H4 (cell line): ENCODE results near the gene RPL36. TPM values are rescaled to one million over a fixed set of nuclear protein-coding genes. Genes with fewer than 3 reads are reported as not detected.

Experiments
- total RNA-seq: library from RNA; depleted of rRNA; stranded (reverse); fragments of >200 nt; shearing (Covaris generic); gene quantifications from 2 replicates; pipeline ENCODE4 v1.2.3, GENCODE V29; 2014; rRNA removed

Gene RPL36
- total RNA-seq, 1 experiment from 2014 or later: 933 TPM

Other genes with a start within 250 kb of the RPL36 start
- gene ZNRF4, start 234.9 kb upstream of the RPL36 start, total RNA-seq: not detected in 2 replicates
- 2.3 and 4.3 TPM in 2 replicates for gene TINCR, start 122.3 kb upstream of the RPL36 start, total RNA-seq
- gene SAFB2, start 67.5 kb upstream of the RPL36 start, total RNA-seq: 10.8 and 19.1 TPM in 2 replicates
- gene SAFB, start 67.2 kb upstream of the RPL36 start, total RNA-seq: 18.4 and 19.5 TPM in 2 replicates
- gene MICOS13, start 9.8 kb upstream of the RPL36 start, total RNA-seq: 38.1 and 52.7 TPM in 2 replicates
- gene HSD11B1L, start 9.3 kb upstream of the RPL36 start, total RNA-seq: 2.4 and 4.9 TPM in 2 replicates
- gene LONP1, start 29.9 kb downstream of the RPL36 start, total RNA-seq: 49.1 and 81.4 TPM in 2 replicates
- gene CATSPERD, start 30.3 kb downstream of the RPL36 start, total RNA-seq: not detected in 2 replicates
- gene PRR22, start 94.5 kb downstream of the RPL36 start, total RNA-seq: 0.25 TPM in 1 of 2 replicates, not detected in the other
- 23.2 and 28.1 TPM in 2 replicates for gene DUS3L, start 100.9 kb downstream of the RPL36 start, total RNA-seq
- gene NRTN, start 114.8 kb downstream of the RPL36 start, total RNA-seq: 0.06 and 0.23 TPM in 2 replicates
- gene FUT6, start 149.4 kb downstream of the RPL36 start, total RNA-seq: not detected in 2 replicates
- gene FUT3, start 161.2 kb downstream of the RPL36 start, total RNA-seq: not detected in 2 replicates
- gene FUT5, start 180.2 kb downstream of the RPL36 start, total RNA-seq: not detected in 2 replicates
- gene NDUFA11, start 213.5 kb downstream of the RPL36 start, total RNA-seq: 281 and 301 TPM in 2 replicates
- gene VMAC, start 214.6 kb downstream of the RPL36 start, total RNA-seq: 1.0 and 3.1 TPM in 2 replicates
- gene CAPS, start 224.0 kb downstream of the RPL36 start, total RNA-seq: 0.08 and 0.66 TPM in 2 replicates